Vagina (tissue), 2 donors: ENCODE results near the gene PPIF.

Experiments used
- POLR2A ChIP-seq, 2 donors: fragments of 450-650 bp; IDR thresholded peaks; one replicate each; pipeline ENCODE4 v1.6.1; 2017; ENCODE audit warnings: antibody characterized with exemption in 2 of 2, mild to moderate bottlenecking in 2 of 2, moderate library complexity in 2 of 2
- POLR2AphosphoS5 ChIP-seq, 2 donors: sonication (generic); formaldehyde crosslinking; IDR thresholded peaks; one replicate each; pipeline ENCODE4 v1.9.0; 2017; ENCODE audit warnings: antibody characterized with exemption in 2 of 2, mild to moderate bottlenecking in 2 of 2, low read depth in 1 of 2; ENCODE audit not compliant: insufficient read depth in 1 of 2
- TF ChIP-seq, protein P1 (sequence below), 3 experiments: fragments of 450-650 bp in 2 of 3; fragments of 200-600 bp in 1 of 3; sonication (generic) in 1 of 3; IDR thresholded peaks; one replicate each; pipeline ENCODE4 v1.5.1; 2017 to 2019; ENCODE audit warnings: antibody characterized with exemption in 3 of 3, mild to moderate bottlenecking in 2 of 3, moderate library complexity in 2 of 3

GRCh38 chr10:79357180-79357579 is 9.9 kb downstream of the PPIF start:
- TF ChIP-seq, protein P1, sequence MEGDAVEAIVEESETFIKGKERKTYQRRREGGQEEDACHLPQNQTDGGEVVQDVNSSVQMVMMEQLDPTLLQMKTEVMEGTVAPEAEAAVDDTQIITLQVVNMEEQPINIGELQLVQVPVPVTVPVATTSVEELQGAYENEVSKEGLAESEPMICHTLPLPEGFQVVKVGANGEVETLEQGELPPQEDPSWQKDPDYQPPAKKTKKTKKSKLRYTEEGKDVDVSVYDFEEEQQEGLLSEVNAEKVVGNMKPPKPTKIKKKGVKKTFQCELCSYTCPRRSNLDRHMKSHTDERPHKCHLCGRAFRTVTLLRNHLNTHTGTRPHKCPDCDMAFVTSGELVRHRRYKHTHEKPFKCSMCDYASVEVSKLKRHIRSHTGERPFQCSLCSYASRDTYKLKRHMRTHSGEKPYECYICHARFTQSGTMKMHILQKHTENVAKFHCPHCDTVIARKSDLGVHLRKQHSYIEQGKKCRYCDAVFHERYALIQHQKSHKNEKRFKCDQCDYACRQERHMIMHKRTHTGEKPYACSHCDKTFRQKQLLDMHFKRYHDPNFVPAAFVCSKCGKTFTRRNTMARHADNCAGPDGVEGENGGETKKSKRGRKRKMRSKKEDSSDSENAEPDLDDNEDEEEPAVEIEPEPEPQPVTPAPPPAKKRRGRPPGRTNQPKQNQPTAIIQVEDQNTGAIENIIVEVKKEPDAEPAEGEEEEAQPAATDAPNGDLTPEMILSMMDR (IDR thresholded peaks at IDR 0.05): no peak
- no peak for TF ChIP-seq POLR2AphosphoS5 (IDR thresholded peaks at IDR 0.05; ENCODE audit: insufficient read depth in 1 of 2, low read depth in 1 of 2)
- no peak for TF ChIP-seq POLR2A (IDR thresholded peaks at IDR 0.05)
